ENCODE results near the gene PARP12.

The PARP12 gene

GRCh38 chr7:140034421-140034820, 28.3 kb downstream of the PARP12 start:
- DNase-seq = no peak

DNA sequence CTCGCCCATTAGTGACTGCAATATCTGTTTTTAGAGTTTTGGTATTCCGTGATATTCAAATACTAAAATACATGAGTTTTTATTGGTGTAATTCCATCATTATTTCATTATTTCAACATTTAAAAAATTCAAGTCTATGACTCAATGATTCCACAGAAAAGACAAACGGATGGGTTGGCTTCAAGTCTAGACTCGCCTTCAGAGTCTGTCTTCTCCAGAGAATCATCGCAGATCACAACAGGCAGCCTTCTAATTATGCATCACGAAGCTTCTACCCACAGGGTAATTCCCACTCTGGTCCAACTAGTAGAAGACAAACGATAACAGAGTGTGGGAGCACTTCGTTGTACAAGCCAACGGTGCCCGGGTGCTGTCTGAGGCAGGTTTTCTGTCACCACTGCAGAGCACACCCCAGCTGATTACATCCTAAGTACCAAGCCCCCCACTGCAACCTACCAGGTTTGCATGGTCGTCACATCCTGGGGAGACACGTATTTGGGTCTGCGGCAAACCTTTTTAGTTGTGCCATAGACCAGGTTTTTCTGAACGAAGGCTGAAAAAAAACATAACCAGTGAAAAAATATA, 28.9 kb downstream of the PARP12 start:
- DNase-seq = no peak

- no peak for DNase-seq
Measured at GRCh38 chr7:140033036-140033435, 29.7 kb downstream of the PARP12 start.

DNA sequence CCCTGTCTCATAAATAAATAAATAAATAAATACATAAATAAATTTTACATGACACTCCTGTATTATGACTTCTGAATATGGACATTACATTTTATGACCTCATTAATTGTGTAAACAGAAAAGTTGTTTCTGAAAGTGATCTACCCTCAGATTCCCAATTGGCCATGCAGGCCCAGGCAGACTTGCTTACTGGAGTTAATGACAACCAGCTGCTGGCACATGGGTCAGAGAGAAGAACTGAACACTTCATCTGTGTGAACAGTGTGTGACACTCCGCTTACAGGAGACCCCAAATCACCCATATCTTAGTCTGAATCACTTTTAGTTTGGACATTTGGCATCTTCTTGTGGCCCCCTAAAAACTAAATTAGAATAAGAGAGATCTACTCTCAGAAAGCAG, 31.4 kb downstream of the PARP12 start:
- DNase-seq = no peak

DNA sequence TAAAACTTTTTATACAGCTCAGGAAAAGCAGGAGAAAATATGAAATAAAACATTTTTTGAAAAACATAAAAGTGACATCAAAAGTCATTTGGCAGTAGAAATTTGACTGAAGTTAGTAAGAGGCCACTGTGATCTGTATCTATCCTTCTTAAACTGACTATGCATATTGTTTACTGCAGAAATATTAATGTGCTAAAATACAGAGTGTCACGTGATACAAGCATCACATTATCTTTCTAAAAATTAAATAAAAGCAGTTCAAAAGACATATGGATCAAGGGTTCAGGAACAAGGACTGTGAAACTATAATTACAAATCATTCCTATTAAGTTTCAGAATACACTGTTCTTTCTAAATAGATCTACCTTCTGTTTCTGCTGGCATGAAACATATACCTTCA, 33.7 kb downstream of the PARP12 start:
- no peak for DNase-seq

- DNase-seq = no peak
Measured at GRCh38 chr7:140028311-140028710, 34.4 kb downstream of the PARP12 start.

DNA sequence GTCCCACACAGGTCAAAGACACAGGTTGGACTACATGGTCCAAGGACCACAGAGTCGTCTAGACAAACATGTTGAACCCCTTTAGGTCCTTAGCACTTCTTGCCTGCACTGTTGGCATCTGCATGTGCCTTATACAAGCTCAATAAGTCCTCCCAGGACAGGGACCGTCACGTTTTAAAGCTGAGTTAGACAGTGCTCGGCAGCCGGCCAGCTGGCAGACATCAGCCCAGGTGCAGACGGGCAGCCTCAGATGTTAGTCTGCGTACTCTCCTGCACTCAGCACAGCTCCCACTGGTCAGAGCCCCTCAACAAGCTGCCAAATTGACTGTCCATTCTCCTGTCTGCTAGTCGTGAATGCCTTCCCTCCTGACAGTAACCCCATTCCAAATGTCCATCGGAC, 34.9 kb downstream of the PARP12 start:
- DNase-seq = no peak

DNA sequence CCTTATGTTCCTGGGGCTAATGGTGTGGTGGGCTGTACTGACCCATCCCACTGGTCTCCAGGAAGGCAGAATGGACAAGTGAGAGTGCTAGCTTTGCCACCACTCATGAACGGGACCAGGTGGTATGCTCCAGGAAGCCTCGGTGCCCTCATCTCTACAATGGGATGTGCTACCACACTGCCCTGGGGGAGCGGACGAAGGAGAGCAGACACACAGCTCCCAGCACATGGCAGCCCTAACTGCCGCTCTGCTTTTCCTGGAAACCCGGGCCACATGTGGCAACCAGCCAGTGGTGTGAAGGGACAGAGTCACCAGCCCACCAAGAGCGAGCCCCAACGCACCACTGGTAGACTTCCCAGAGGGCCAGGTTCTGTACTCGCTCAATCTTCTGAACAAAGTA, 35.8 kb downstream of the PARP12 start:
- DNase-seq = no peak

DNA sequence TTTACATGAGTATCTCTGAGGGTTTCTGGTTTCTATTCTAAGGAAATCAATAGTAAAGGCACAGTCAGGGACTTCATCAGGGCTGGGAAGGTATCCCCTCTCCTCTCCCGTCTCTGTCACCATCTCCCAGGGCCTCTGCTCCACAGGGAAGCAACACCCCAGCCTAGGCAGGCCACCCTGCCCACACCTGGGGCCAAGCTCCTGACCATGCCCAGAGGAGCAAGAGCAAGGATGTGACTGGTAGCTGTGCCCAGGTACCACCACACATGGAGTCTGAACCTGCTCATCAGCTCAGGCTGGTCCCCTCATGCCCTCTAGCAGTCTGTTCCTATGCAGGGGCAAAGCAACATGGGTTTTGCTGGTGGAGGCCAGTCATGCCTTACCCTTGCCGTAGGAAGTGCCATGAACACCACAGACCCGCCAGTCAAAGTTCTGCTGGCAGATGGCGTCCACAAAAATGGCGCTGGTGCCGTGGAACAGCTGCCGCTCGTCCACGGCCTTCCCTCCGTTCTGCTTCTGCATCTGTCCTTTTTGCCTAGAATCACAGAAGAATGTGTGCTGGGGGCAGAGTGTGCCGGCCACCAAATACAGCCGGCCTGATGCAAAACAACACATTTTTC, 36.8 kb downstream of the PARP12 start:
- DNase-seq = no peak

- DNase-seq = no peak
Measured at GRCh38 chr7:140025241-140025640, 37.5 kb downstream of the PARP12 start.

DNA sequence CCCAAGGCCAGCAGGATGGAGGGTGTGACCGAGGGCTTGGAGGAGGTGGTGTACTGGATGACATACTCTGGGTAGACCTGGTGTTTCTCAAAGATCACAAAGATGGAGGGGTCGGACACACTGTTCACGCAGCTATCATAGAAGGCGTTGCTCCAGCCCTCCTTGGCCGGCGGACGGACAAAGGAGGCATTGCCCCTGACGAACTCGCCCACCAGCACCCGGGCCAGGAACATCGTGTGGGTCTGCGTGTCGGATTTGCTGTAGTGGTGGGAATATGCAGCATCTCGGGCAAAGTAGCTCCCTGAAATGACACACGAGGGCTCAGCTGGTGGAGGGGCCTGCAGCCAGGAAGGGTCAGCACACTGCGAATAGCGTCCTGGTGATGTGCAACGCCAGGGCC, 38.2 kb downstream of the PARP12 start:
- no peak for DNase-seq

DNA sequence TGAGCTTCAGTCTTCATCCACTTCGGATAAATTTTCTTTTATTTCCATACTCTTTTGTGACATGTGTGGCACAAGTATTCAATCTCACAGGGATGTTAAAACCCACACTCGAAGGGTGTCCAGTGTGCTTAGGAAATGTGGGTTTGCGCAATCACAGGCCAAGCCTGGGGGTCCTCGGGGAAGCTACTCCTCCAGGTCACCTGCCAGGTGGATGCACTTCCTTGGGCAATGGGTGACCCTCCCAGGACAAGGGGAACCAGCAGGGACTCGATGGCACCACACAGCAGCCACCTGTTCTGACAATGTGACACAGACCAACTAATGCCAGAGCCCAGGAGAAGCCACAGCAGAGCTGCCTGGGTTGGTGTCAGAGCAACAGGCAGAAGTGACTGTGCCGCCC, 39.0 kb downstream of the PARP12 start:
- no peak for DNase-seq

DNA sequence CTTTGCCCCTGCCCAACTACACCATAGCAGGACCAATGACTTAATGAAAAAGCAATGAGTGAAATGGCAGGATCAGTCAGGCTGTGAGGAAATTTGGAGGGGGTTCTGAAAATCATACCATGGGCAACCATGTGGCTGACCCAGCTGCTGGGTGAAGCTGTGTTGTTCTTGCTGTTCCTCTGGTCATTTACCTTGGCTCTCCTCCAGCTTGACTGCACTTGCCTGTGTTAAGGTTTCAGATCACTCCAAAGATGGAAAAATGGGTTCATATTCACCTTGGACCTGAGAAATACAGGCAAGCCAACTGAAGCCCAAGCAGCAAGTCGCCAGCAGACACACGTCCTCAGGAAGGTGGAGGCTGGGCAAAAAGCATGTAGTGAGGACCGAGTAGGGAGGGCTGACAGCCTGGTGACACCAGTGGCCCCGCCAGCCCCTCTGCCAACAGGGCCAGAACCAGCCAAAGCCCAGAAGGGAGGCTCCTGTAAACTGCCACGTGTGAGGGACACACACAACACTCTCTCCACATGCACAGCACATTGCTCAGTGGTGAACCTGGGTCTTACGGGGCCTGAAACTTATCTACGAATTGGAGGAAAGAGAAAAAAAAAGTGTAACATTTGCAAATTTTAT, 40.1 kb downstream of the PARP12 start:
- DNase-seq = no peak

DNA sequence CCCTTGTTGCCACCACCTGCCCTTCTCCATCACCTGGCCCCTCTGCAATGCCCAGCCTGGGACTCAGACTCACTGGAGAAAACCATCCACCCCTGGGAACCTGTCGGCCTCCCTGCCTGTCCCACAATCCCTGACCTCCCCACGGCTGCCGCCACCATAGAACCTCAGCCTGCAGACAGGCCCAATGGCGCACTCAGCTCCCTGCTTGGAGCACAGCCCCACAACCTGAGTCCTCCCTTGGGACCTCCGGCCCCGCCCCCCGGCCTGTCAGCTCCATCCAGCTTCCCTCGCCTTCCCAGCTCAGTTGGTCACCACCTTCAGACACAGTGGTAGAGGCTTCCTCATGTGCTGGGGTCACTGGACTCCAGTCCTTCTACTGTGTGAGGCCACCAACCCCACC, 41.1 kb downstream of the PARP12 start:
- no peak for DNase-seq

GRCh38 chr7:140019606-140020005, 43.1 kb downstream of the PARP12 start:
- no peak for DNase-seq

GRCh38 chr7:140019172-140019571, 43.6 kb downstream of the PARP12 start:
- DNase-seq = no peak

DNA sequence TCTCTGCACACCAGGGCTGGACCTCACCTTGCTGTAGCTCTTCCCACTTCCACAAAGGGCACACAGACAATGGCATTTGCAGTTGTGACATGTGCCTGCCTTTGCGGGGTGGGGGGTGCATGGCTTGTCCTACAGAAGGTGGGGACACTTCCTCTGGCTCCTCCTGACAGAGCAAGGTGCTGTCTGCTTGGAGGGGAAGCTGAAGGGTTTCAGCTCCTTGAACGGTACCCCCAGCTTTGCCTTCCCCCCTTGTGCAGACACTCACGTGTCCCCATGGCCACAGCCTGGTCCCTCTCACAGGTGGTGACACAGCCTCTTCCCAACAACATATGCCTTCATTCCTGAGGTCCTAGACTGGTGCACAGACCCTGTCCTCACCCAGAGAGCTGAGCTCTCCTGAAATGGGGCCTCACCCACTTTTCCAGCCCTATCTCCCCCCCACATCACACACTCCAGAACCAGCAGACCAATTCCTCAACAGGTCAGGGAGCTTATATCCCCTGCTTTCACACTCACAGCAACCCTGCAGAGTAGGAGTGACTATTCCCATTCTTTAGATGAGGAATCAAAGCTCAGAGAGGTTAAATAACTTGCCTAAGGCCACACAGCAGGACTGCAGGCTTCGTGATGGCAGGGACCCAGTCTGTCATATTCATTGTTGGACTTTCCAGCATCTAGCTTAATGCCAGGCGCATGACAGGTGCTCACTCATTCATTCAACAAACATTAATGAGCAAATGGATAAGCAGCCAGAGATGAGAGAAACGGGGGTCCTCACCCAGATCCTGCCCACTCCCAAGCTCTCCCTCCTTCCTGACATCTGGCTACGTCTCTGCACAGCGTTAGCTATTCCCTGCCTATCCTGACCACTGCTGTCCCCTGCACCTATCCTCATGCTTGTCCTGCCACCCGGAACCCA, 44.4 kb downstream of the PARP12 start:
- DNase-seq = no peak

GRCh38 chr7:140017543-140017942, 45.2 kb downstream of the PARP12 start:
- no peak for DNase-seq

DNA sequence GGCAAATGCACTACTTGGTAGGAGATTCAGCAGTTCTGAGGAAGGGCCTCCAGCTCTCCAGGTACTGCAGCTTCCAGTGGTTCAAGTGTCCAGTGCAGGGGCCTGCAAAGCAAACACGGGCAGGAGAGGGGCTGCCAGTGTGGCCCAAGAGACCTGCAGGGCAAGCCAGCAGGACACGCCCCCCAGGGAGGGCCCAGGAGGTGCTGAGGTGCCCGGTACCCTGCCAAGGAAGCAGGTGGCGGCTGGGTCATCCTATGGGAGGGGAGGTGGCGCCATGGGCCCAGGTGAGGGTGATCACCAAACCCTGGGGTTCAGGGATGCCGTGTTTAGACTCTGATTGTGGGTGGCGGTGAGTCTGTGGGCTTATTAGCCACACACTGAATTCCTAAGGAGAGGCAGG, 45.7 kb downstream of the PARP12 start:
- no peak for DNase-seq

- DNase-seq = no peak
Measured at GRCh38 chr7:140016540-140016939, 46.2 kb downstream of the PARP12 start.

GRCh38 chr7:140015471-140015970, 47.2 kb downstream of the PARP12 start:
- no peak for DNase-seq

DNA sequence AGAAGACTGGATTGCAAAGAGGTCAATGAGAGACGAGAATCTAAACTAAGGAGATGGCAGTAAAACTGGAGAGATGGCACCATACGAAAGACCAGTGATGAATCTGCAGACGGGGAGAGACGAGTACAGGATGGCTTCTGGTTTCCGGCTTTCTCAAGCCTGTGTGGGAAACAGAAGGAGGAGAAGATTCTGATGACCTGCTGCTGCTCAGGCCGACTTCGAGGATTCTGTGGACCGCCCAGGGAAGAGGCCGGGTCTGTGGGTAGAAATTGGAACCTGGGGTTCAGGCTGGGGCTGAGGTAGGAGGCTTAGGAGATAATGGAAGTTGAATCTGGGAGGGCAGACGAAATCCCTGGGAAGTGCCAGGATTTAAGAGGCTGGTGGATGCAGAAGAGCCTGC, 48.6 kb downstream of the PARP12 start:
- no peak for DNase-seq

- DNase-seq = no peak
Measured at GRCh38 chr7:140013676-140014075, 49.1 kb downstream of the PARP12 start.

Data from CD4-positive, alpha-beta T cell treated with Interleukin-6 for 4 hours (primary cell).